ENCODE data around the gene MTURN. TPM values are rescaled to one million over a fixed set of nuclear protein-coding genes. Genes with fewer than 3 reads are reported as not detected.

The MTURN gene
- total and polyA plus RNA-seq, 10 of the 15 experiments (the other 5 are each of a cell fraction or from before 2014, with no cell fraction given) = 0.52 to 5.0 (median 3.3) TPM

DNA sequence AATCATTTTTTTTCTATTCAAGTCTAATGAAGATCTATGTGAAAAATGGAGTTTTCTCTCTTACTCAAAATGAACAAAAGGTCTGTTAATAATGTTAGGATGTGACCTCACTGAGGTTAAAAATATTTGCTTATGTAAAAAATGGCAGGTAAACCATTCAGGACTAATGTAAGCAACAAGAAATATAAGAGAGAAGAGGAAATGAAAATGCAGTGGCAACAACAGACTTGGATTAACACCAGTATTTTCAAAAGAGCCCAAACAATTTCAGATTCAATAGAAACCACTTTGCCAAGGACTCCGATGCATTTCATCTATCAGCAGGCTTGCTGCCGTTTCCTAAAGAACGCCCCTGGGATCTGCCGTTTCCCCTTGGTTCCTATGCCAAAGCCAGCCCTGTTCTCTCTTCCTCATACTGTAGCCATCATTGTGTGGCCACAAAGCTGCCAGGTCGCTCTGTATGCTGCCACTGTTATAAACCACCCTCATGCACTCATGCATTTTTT, 66.4 kb downstream of the MTURN start (continued):
- TF ChIP-seq, protein P1, sequence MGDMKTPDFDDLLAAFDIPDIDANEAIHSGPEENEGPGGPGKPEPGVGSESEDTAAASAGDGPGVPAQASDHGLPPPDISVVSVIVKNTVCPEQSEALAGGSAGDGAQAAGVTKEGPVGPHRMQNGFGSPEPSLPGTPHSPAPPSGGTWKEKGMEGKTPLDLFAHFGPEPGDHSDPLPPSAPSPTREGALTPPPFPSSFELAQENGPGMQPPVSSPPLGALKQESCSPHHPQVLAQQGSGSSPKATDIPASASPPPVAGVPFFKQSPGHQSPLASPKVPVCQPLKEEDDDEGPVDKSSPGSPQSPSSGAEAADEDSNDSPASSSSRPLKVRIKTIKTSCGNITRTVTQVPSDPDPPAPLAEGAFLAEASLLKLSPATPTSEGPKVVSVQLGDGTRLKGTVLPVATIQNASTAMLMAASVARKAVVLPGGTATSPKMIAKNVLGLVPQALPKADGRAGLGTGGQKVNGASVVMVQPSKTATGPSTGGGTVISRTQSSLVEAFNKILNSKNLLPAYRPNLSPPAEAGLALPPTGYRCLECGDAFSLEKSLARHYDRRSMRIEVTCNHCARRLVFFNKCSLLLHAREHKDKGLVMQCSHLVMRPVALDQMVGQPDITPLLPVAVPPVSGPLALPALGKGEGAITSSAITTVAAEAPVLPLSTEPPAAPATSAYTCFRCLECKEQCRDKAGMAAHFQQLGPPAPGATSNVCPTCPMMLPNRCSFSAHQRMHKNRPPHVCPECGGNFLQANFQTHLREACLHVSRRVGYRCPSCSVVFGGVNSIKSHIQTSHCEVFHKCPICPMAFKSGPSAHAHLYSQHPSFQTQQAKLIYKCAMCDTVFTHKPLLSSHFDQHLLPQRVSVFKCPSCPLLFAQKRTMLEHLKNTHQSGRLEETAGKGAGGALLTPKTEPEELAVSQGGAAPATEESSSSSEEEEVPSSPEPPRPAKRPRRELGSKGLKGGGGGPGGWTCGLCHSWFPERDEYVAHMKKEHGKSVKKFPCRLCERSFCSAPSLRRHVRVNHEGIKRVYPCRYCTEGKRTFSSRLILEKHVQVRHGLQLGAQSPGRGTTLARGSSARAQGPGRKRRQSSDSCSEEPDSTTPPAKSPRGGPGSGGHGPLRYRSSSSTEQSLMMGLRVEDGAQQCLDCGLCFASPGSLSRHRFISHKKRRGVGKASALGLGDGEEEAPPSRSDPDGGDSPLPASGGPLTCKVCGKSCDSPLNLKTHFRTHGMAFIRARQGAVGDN (IDR thresholded peaks at IDR 0.05) = peak; percentile 46; the same call in 1 of the 2 replicates
- TF ChIP-seq BCL11A (IDR thresholded peaks at IDR 0.05; ENCODE audit: low read depth, low read length) = 0 out of 2 replicates have a peak, but pooled peaks have one; percentile 6
- TF ChIP-seq, protein P2, sequence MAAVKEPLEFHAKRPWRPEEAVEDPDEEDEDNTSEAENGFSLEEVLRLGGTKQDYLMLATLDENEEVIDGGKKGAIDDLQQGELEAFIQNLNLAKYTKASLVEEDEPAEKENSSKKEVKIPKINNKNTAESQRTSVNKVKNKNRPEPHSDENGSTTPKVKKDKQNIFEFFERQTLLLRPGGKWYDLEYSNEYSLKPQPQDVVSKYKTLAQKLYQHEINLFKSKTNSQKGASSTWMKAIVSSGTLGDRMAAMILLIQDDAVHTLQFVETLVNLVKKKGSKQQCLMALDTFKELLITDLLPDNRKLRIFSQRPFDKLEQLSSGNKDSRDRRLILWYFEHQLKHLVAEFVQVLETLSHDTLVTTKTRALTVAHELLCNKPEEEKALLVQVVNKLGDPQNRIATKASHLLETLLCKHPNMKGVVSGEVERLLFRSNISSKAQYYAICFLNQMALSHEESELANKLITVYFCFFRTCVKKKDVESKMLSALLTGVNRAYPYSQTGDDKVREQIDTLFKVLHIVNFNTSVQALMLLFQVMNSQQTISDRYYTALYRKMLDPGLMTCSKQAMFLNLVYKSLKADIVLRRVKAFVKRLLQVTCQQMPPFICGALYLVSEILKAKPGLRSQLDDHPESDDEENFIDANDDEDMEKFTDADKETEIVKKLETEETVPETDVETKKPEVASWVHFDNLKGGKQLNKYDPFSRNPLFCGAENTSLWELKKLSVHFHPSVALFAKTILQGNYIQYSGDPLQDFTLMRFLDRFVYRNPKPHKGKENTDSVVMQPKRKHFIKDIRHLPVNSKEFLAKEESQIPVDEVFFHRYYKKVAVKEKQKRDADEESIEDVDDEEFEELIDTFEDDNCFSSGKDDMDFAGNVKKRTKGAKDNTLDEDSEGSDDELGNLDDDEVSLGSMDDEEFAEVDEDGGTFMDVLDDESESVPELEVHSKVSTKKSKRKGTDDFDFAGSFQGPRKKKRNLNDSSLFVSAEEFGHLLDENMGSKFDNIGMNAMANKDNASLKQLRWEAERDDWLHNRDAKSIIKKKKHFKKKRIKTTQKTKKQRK (IDR thresholded peaks at IDR 0.05; ENCODE audit: low read depth, low read length) = no peak
- TF ChIP-seq ZNF24 (IDR thresholded peaks at IDR 0.05) = 0 out of 2 replicates have a peak, but pooled peaks have one; percentile 31
- TF ChIP-seq NR2C2 (IDR thresholded peaks at IDR 0.05; ENCODE audit: borderline replicate concordance, control insufficient read depth, insufficient read length, low read depth) = no peak
- TF ChIP-seq IKZF2 (IDR thresholded peaks at IDR 0.05) = peak; percentile 82 to 86
- TF ChIP-seq, protein P3, sequence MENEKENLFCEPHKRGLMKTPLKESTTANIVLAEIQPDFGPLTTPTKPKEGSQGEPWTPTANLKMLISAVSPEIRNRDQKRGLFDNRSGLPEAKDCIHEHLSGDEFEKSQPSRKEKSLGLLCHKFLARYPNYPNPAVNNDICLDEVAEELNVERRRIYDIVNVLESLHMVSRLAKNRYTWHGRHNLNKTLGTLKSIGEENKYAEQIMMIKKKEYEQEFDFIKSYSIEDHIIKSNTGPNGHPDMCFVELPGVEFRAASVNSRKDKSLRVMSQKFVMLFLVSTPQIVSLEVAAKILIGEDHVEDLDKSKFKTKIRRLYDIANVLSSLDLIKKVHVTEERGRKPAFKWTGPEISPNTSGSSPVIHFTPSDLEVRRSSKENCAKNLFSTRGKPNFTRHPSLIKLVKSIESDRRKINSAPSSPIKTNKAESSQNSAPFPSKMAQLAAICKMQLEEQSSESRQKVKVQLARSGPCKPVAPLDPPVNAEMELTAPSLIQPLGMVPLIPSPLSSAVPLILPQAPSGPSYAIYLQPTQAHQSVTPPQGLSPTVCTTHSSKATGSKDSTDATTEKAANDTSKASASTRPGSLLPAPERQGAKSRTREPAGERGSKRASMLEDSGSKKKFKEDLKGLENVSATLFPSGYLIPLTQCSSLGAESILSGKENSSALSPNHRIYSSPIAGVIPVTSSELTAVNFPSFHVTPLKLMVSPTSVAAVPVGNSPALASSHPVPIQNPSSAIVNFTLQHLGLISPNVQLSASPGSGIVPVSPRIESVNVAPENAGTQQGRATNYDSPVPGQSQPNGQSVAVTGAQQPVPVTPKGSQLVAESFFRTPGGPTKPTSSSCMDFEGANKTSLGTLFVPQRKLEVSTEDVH (IDR thresholded peaks at IDR 0.05; ENCODE audit: low read depth, partially characterized antibody) = no peak
- peak; percentile 76 to 80; a peak in 2 of 4 replicates for TF ChIP-seq EP300 (IDR thresholded peaks at IDR 0.05; ENCODE audit: borderline replicate concordance in 1 of 2, control insufficient read depth in 1 of 2, low read depth in 2 of 2, low read length in 2 of 2)
- no peak for TF ChIP-seq SIN3A (IDR thresholded peaks at IDR 0.05; ENCODE audit: low read depth, low read length)
- peak; percentile 38; the same call in 1 of the 2 replicates for TF ChIP-seq CREM (IDR thresholded peaks at IDR 0.05; ENCODE audit: low read depth)
- TF ChIP-seq PML (IDR thresholded peaks at IDR 0.05; ENCODE audit: low read length) = no peak
- TF ChIP-seq, protein P4, sequence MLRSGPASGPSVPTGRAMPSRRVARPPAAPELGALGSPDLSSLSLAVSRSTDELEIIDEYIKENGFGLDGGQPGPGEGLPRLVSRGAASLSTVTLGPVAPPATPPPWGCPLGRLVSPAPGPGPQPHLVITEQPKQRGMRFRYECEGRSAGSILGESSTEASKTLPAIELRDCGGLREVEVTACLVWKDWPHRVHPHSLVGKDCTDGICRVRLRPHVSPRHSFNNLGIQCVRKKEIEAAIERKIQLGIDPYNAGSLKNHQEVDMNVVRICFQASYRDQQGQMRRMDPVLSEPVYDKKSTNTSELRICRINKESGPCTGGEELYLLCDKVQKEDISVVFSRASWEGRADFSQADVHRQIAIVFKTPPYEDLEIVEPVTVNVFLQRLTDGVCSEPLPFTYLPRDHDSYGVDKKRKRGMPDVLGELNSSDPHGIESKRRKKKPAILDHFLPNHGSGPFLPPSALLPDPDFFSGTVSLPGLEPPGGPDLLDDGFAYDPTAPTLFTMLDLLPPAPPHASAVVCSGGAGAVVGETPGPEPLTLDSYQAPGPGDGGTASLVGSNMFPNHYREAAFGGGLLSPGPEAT (IDR thresholded peaks at IDR 0.05; ENCODE audit: low read depth) = peak; percentile 78
- TF ChIP-seq, protein P5, sequence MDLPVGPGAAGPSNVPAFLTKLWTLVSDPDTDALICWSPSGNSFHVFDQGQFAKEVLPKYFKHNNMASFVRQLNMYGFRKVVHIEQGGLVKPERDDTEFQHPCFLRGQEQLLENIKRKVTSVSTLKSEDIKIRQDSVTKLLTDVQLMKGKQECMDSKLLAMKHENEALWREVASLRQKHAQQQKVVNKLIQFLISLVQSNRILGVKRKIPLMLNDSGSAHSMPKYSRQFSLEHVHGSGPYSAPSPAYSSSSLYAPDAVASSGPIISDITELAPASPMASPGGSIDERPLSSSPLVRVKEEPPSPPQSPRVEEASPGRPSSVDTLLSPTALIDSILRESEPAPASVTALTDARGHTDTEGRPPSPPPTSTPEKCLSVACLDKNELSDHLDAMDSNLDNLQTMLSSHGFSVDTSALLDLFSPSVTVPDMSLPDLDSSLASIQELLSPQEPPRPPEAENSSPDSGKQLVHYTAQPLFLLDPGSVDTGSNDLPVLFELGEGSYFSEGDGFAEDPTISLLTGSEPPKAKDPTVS (IDR thresholded peaks at IDR 0.05; ENCODE audit: low read depth, low read length) = no peak
- no peak for TF ChIP-seq SUZ12 (IDR thresholded peaks at IDR 0.05; ENCODE audit: unreplicated experiment)
- peak; percentile 72; the same call in 1 of the 2 replicates for TF ChIP-seq NFIC (IDR thresholded peaks at IDR 0.05; ENCODE audit: low read depth, low read length)

All from GM12878 (cell line).